ENCODE results near the gene FICD. TPM values are rescaled to one million over a fixed set of nuclear protein-coding genes. Genes with fewer than 3 reads are reported as not detected.
"Not testable (repeated sequence)": the region's sequence is repeated elsewhere in the genome, so short reads cannot be mapped to it uniquely, and the experiment has no call there.

Gene FICD
- total RNA-seq, 3 donors from 2014 or later (not counting 1 experiment from before 2014, with no cell fraction given), result 3.9 to 7.5 (median 6.6) TPM

GRCh38 chr12:108484845-108485244, 30.2 kb upstream of the FICD start:
- no peak overlapping the region for H3K4me3 Mint-ChIP-seq
- H3K4me3 ChIP-seq (ENCODE audit: low read length), result no peak overlapping the region
- H3K9me3 Mint-ChIP-seq, result peaks cover 0 to 3% of the 10 kb centered on the region in 2 donors
- ATAC-seq (no peak), DNase-seq (no peak)
- 74% methylated on average over 2 of the region's 2 CpGs for WGBS (ENCODE audit: insufficient coverage)
- peaks cover 7% of the 10 kb centered on the region for H3K36me3 Mint-ChIP-seq
- no peaks in the 10 kb centered on the region for H3K36me3 ChIP-seq (ENCODE audit: control insufficient read depth, insufficient read depth, low read length)
- peaks cover 2% of the 10 kb centered on the region for H3K27me3 ChIP-seq (ENCODE audit: control insufficient read depth, insufficient read depth, low read length)
- H3K4me1 ChIP-seq (ENCODE audit: control insufficient read depth, insufficient read depth, low read length), result no peaks in the 10 kb centered on the region
- peaks cover 17 to 66% of the 10 kb centered on the region in 2 donors for H3K27me3 Mint-ChIP-seq (ENCODE audit: low read depth in 2 of 2)
- no peak for TF ChIP-seq CTCF (IDR thresholded peaks at IDR 0.05)
- no peaks in the 10 kb centered on the region for H3K9me3 ChIP-seq (ENCODE audit: control insufficient read depth, insufficient read depth, low read length)
- intact Hi-C loops (cut with micrococcal nuclease), result no loop called here
- no peak overlapping the region for H3K27ac ChIP-seq (ENCODE audit: low read length)
- H3K4me1 Mint-ChIP-seq, result no peaks in the 10 kb centered on the region
- H3K27ac Mint-ChIP-seq, result no peak overlapping the region

- H3K36me3 Mint-ChIP-seq; H3K4me3 ChIP-seq (ENCODE audit: low read length); intact Hi-C loops (cut with micrococcal nuclease); H3K36me3 ChIP-seq (ENCODE audit: control insufficient read depth, insufficient read depth, low read length); H3K27ac ChIP-seq (ENCODE audit: low read length); H3K9me3 ChIP-seq (ENCODE audit: control insufficient read depth, insufficient read depth, low read length); ATAC-seq; DNase-seq; H3K4me3 Mint-ChIP-seq; H3K4me1 ChIP-seq (ENCODE audit: control insufficient read depth, insufficient read depth, low read length); H3K27me3 ChIP-seq (ENCODE audit: control insufficient read depth, insufficient read depth, low read length); H3K9me3 Mint-ChIP-seq; H3K27ac Mint-ChIP-seq; H3K4me1 Mint-ChIP-seq: not testable (repeated sequence)
- peaks cover 17 to 66% of the 10 kb centered on the region in 2 donors for H3K27me3 Mint-ChIP-seq (ENCODE audit: low read depth in 2 of 2)
- 65% methylated on average over 7 of the region's 7 CpGs for WGBS (ENCODE audit: insufficient coverage)
Observed at GRCh38 chr12:108485371-108485770, 29.7 kb upstream of the FICD start.

- H3K27ac ChIP-seq (ENCODE audit: low read length); intact Hi-C loops (cut with micrococcal nuclease); H3K36me3 ChIP-seq (ENCODE audit: control insufficient read depth, insufficient read depth, low read length); H3K4me1 ChIP-seq (ENCODE audit: control insufficient read depth, insufficient read depth, low read length); H3K4me3 Mint-ChIP-seq; H3K36me3 Mint-ChIP-seq; H3K4me3 ChIP-seq (ENCODE audit: low read length); H3K27me3 ChIP-seq (ENCODE audit: control insufficient read depth, insufficient read depth, low read length); ATAC-seq; DNase-seq; H3K4me1 Mint-ChIP-seq; H3K9me3 Mint-ChIP-seq; H3K27ac Mint-ChIP-seq; H3K9me3 ChIP-seq (ENCODE audit: control insufficient read depth, insufficient read depth, low read length): not testable (repeated sequence)
- peaks cover 19 to 63% of the 10 kb centered on the region in 2 donors for H3K27me3 Mint-ChIP-seq (ENCODE audit: low read depth in 2 of 2)
- no CpG with 5 or more reads among the region's 4 CpGs for WGBS (ENCODE audit: insufficient coverage)
Observed at GRCh38 chr12:108487029-108487428, 28.0 kb upstream of the FICD start.

GRCh38 chr12:108491256-108491655, 23.8 kb upstream of the FICD start:
- Histone ChIP-seq H3K4me1 (ENCODE audit: control insufficient read depth, insufficient read depth, low read length) (no peaks in the 10 kb centered on the region), H3K27ac (ENCODE audit: low read length) (no peak overlapping the region), H3K36me3 (ENCODE audit: control insufficient read depth, insufficient read depth, low read length) (no peaks in the 10 kb centered on the region), H3K4me3 (ENCODE audit: low read length) (no peak overlapping the region), H3K9me3 (ENCODE audit: control insufficient read depth, insufficient read depth, low read length) (no peaks in the 10 kb centered on the region), H3K27me3 (ENCODE audit: control insufficient read depth, insufficient read depth, low read length) (no peaks in the 10 kb centered on the region)
- H3K9me3 Mint-ChIP-seq, result peaks cover 0 to 3% of the 10 kb centered on the region in 2 donors
- no peaks in the 10 kb centered on the region for H3K4me1 Mint-ChIP-seq
- 74% methylated on average over 2 of the region's 2 CpGs for WGBS (ENCODE audit: insufficient coverage)
- peaks cover 20 to 61% of the 10 kb centered on the region in 2 donors for H3K27me3 Mint-ChIP-seq (ENCODE audit: low read depth in 2 of 2)
- intact Hi-C loops (cut with micrococcal nuclease), result no loop called here
- no peak overlapping the region for H3K4me3 Mint-ChIP-seq
- DNase-seq (no peak), ATAC-seq (no peak)
- no peak overlapping the region for H3K27ac Mint-ChIP-seq
- TF ChIP-seq CTCF (IDR thresholded peaks at IDR 0.05), result no peak
- H3K36me3 Mint-ChIP-seq, result peaks cover 7% of the 10 kb centered on the region

All from natural killer cell (primary cell).